SKM-1 (cell line): Measurements from ENCODE around the gene LENG9.

Source experiments
- DNase-seq: peaks from one replicate; lab custom pipeline; 2025; ENCODE audit not compliant: unreplicated experiment; lab: John Stamatoyannopoulos, UW

LENG9 gene

GRCh38 chr19:54439174-54439851 lies 24.3 kb downstream of the LENG9 start:
- DNase-seq = no peak

- DNase-seq = no peak
Observed at GRCh38 chr19:54436628-54437252, 26.8 kb downstream of the LENG9 start.

- DNase-seq = no peak
Observed at GRCh38 chr19:54436031-54436523, 27.5 kb downstream of the LENG9 start.

- no peak for DNase-seq
Observed at GRCh38 chr19:54435551-54436016, 28.0 kb downstream of the LENG9 start.

GRCh38 chr19:54434873-54435214 lies 28.7 kb downstream of the LENG9 start:
- no peak for DNase-seq

- DNase-seq = no peak
Observed at GRCh38 chr19:54434112-54434872, 29.3 kb downstream of the LENG9 start.

- no peak for DNase-seq
Observed at GRCh38 chr19:54433697-54434096, 29.9 kb downstream of the LENG9 start.

GRCh38 chr19:54432144-54432738 lies 31.3 kb downstream of the LENG9 start:
- no peak for DNase-seq

- no peak for DNase-seq
Observed at GRCh38 chr19:54431255-54431838, 32.2 kb downstream of the LENG9 start.

- no peak for DNase-seq
Observed at GRCh38 chr19:54430306-54431254, 33.0 kb downstream of the LENG9 start.

- DNase-seq = no peak
Observed at GRCh38 chr19:54429545-54430227, 33.9 kb downstream of the LENG9 start.

- DNase-seq = no peak
Observed at GRCh38 chr19:54429176-54429495, 34.4 kb downstream of the LENG9 start.

- DNase-seq = no peak
Observed at GRCh38 chr19:54428323-54429175, 35.0 kb downstream of the LENG9 start.

GRCh38 chr19:54427586-54427985 lies 36.0 kb downstream of the LENG9 start:
- no peak for DNase-seq

GRCh38 chr19:54426291-54426931 lies 37.2 kb downstream of the LENG9 start:
- DNase-seq = no peak

GRCh38 chr19:54425382-54425723 lies 38.2 kb downstream of the LENG9 start:
- DNase-seq = no peak

GRCh38 chr19:54424660-54425381 lies 38.8 kb downstream of the LENG9 start:
- no peak for DNase-seq

- no peak for DNase-seq
Observed at GRCh38 chr19:54424201-54424600, 39.4 kb downstream of the LENG9 start.
